ENCODE data around the gene POLDIP3.

Gene POLDIP3

GRCh38 chr22:42642806-42643633, 28.3 kb upstream of the POLDIP3 start:
- DNase-seq (ENCODE audit: low read depth in 2 of 2): no peak

GRCh38 chr22:42641801-42642413, 27.2 kb upstream of the POLDIP3 start:
- DNase-seq (ENCODE audit: low read depth in 2 of 2): no peak

DNA sequence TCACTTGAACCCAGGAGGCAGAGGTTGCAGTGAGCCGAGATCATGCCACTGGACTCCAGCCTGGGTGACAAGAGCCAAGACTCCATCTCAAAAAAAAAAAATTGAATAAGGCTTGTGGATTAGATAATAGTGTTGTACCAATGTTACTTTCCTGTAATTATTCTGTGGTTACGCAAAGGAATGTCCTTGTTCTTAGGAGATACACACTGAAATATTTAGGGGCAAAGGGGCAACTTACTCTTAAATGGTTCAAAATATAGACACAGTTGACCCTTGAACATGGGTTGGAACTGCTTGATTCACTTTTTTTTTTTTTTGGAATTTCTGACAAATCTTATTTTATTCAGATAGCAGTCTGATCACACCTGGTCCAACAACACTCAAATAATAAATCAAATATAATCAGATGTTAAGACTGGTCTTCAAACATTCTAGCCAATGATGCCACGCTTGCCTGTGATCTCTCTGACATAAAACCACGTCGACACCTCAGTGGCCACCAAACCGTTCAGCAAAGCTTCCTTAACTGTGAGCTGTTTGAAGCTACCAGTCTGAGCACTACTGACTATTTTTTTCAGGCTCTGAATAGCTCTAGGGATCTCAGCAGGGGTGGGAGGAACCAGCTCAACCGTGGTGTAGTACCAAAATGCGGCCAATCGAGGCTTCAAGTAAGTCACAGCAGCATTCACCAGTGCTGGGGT, 25.0 kb upstream of the POLDIP3 start:
- DNase-seq (ENCODE audit: low read depth in 2 of 2): no peak

- DNase-seq (ENCODE audit: low read depth in 2 of 2): no peak
Measured at GRCh38 chr22:42637555-42637954, 22.9 kb upstream of the POLDIP3 start.

DNA sequence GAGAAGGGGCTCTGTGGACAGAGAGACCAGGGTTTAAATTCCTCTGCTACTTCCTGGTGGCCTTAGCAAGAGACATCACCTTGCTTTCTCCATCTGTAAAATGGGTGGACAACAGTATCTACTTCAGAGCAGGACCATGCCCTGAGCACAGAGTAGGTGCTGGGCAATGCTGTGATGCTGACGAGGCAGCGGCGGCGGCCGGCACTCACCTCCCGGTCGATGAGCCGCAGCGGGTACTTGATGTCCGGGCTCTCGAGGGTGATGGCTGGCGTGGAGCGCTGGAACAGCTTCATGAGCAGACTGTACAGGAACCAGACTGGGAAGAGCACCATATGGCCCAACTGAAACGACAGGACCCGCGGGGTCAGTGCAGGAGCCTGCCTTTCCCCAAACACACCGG, 21.8 kb upstream of the POLDIP3 start:
- DNase-seq (ENCODE audit: low read depth in 2 of 2): no peak

DNA sequence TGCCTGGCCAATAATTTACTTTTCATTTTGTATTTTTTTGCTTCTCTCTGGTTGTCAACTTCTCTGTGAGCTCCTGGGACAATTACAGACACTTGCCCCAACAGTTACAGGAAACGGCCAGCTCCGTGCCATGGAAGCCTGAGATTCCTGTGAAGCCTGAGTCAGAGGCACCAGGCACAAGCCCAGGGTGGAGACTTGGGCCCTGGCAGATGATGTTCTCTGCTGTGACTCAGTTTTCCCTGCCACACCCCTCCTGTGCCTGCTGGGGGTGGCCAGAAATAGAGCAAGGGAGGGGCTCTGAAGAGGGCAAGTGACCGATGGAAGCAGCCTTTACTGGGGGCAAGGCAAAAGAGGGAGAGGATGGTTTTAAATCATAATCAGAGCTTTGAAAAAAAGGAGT, 20.8 kb upstream of the POLDIP3 start:
- DNase-seq (ENCODE audit: low read depth in 2 of 2): no peak

DNA sequence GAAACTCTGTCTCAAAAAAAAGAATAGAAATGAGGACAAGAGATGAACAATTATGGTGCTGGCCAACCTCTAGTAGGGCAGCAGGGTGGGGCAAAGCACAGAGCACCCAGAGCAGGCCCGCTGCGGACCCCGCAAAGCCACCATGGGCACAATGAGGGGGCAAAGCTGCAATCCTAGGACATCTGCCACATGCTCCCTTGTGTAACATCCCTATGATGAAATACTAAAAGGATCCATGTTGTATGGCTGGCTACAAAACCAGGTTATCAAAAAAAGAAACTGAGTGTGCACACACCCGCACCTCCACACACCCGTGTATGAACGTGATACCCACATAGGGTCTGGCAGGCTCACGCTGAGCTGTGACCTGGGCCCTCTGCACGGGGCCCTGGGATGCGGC, 18.3 kb upstream of the POLDIP3 start:
- no peak for DNase-seq (ENCODE audit: low read depth in 2 of 2)

DNA sequence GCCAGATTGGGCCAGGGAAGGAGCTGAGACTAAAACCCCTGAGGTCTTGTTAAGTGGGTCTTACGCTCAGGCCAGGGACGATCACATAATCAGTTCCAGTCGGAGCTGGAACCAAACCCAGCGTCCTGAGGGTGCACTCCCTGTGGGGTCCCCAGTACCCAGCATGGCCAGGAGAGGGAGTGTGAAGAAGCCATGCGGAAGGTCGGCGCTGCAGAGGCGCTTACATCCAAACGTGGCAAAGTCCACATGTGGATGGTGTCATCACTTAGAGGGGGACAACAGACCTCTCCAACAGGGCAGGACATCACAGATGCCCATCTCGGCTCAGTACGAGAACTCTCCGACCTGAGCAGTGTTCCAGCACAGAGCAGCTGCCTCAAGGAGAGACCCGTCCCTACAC, 17.4 kb upstream of the POLDIP3 start:
- no peak for DNase-seq (ENCODE audit: low read depth in 2 of 2)

DNA sequence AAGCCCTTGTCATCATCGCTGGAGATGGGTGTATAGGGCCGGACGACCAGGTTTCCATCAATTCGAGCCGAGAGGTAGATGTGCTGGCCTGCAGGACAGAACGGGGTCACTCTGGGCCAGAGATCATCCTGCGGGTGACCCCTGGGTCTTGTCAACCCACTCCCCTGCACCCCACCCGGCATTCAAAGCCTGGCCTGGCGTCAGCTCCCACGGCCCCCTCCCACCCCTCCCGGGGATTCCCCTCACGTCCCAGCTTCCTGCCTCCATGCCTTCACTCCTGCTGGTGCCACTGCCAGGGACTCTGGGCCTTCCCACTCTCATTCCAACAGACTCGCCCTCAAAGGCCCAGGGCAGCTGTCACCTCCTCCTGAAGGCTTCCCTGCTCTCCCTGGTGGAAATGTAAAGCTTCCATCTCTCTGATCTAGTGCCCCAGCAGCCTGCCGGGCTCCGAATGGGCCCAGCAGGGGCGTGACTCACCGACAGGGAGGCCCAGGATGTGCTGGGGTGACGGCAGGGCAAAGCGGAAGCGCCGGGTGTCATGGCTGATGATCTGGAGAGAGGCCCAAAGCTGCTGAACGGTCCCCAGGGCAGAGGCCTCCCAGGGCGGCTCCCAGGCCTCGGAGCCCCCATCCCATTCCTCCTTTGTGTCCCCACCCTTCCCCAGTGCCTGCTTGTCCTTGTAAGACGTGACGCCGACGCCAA, 16.4 kb upstream of the POLDIP3 start:
- DNase-seq (ENCODE audit: low read depth in 2 of 2): no peak

DNA sequence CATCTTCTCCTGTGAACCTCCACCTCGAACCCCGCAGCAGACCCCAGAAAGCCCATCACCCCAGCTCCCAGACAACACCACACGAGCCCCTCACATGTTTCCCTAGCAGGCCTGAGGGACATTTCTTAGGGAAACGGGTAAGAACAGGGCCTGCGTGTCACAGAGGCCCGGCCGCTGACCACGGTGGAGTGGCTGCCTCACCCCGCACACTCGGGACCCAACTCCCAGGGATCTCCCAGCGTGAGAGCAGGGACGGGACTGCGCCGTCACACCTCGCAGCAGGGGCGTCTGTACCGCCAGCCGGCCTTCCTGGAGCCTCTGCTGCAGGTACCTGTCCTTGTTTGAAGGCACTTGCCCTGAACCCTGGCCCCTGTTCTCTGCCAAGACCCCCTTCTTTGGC, 15.5 kb upstream of the POLDIP3 start:
- no peak for DNase-seq (ENCODE audit: low read depth in 2 of 2)

- DNase-seq (ENCODE audit: low read depth in 2 of 2): no peak
Measured at GRCh38 chr22:42627981-42628380, 13.3 kb upstream of the POLDIP3 start.

DNA sequence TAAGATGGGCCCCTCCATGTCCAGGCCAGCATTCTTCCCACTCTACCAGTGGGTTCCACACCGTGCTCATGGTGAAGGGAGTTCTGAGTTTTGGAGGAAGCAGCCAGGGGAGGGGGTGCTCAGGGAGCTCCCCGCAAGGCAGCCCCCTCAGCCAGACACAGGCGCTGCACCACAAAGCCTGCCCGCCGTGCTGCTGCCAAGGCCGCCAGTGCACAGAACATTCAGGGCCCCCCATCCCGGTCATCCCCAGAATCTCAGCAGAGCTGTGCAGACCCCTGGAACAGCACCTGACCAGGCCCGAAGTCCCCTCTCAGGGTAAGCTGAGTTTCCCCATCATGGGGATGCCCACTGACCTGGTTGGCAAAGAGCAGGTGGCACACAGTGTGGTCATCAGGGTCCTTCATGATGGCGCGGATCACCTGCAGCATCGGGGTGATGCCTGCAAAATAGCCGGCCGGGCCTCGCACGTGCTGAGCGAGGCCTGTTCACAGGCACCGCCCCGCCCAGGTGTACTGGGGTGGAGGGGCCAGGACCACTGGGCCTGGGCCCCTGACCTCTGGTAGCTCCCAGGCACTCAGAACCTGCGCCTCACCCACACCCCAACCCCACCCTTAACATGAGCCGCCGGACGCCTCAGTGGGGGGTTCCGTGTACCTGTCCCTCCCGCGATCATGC, 12.4 kb upstream of the POLDIP3 start:
- no peak for DNase-seq (ENCODE audit: low read depth in 2 of 2)

- no peak for DNase-seq (ENCODE audit: low read depth in 2 of 2)
Measured at GRCh38 chr22:42626431-42626830, 11.7 kb upstream of the POLDIP3 start.

- no peak for DNase-seq (ENCODE audit: low read depth in 2 of 2)
Measured at GRCh38 chr22:42625416-42625815, 10.7 kb upstream of the POLDIP3 start.

DNA sequence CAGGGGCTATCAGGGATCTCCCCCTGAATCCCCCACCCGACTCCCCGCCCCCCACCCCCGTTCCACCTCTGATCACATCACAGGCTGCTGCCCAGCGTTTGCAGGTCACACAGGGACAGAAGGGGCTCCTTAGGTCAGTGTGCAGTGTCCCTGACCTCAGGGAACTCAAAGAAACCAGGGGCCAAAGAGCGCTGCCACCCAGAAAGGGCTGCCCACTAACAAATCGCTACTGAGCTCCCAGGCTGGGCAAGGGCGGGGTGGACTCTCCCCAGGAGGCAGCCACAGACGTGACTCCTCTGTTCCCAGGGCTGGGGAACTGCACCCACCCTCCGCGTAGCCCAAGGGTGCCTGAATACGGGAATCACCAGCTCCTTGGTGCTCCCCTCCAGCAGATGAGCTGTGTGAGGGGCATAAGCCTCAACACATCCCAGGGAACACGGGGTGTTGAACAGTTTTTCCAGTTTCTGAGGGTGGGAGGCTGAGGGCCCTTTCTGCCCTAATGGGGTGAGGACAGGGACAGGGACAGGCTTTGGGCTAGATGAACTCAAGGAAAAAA, 9.9 kb upstream of the POLDIP3 start:
- no peak for DNase-seq (ENCODE audit: low read depth in 2 of 2)

GRCh38 chr22:42623756-42624441, 9.2 kb upstream of the POLDIP3 start:
- no peak for DNase-seq (ENCODE audit: low read depth in 2 of 2)

GRCh38 chr22:42623301-42623751, 8.6 kb upstream of the POLDIP3 start:
- DNase-seq (ENCODE audit: low read depth in 2 of 2): no peak

GRCh38 chr22:42622061-42622710, 7.5 kb upstream of the POLDIP3 start:
- DNase-seq (ENCODE audit: low read depth in 2 of 2): no peak

DNA sequence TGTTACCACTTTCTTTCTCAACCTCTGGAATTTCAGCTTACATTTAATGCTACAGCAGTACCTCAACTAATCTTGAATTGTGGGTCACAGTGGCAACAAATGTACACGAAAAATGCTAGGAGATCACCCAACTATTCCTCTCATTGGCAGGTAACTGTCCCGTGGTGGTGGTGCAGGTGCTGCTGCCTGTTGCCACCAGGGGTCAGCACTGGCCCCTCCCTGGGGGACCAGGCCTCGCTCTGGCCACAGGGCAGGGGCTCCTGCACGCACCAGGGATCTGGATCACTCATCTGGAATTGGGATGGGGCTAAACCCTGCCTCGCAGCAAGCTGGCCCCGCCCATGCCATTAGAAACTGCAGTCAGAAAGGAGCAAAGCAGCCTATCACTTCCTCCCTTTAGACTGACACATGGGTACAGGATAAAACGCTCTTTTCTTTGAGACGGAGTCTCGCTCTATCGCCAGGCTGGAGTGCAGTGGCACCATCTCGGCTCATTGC, 6.9 kb upstream of the POLDIP3 start:
- DNase-seq (ENCODE audit: low read depth in 2 of 2): peak in 1 of 2 donors; percentile 22

- no peak for DNase-seq (ENCODE audit: low read depth in 2 of 2)
Measured at GRCh38 chr22:42620084-42620483, 5.4 kb upstream of the POLDIP3 start.
